Trophoblast cell (in vitro differentiated cells and primary cell): ENCODE results near the gene LCP2.

Experiments
- DNase-seq, 2 donors: peaks; one replicate each; pipeline ENCODE4 v3.0.0-alpha.2; 2016
- H2AFZ ChIP-seq: 2 replicates; pipeline ENCODE4 v1.6.1; 2013; ENCODE audit warnings: low read length, moderate library complexity, mild to moderate bottlenecking; ENCODE audit not compliant: insufficient read depth, poor library complexity
- H2AK5ac ChIP-seq: 2 replicates; pipeline ENCODE4 v1.6.1; 2013; ENCODE audit warnings: mild to moderate bottlenecking, low read length
- H2BK120ac ChIP-seq: 2 replicates; pipeline ENCODE4 v1.6.1; 2013; ENCODE audit warnings: low read length, mild to moderate bottlenecking, moderate library complexity; ENCODE audit not compliant: insufficient read depth, poor library complexity
- H2BK12ac ChIP-seq: 2 replicates; pipeline ENCODE4 v1.6.1; 2013; ENCODE audit warnings: mild to moderate bottlenecking, low read length, moderate library complexity
- H2BK5ac ChIP-seq: 2 replicates; pipeline ENCODE4 v1.6.1; 2013; ENCODE audit warnings: low read length, low read depth, moderate library complexity, mild to moderate bottlenecking; ENCODE audit not compliant: poor library complexity
- H3K14ac ChIP-seq: 2 replicates; pipeline ENCODE4 v1.6.1; 2013; ENCODE audit warnings: mild to moderate bottlenecking, low read length
- H3K18ac ChIP-seq: 2 replicates; pipeline ENCODE4 v1.6.1; 2013; ENCODE audit warnings: mild to moderate bottlenecking, low read length
- H3K23ac ChIP-seq: 2 replicates; pipeline ENCODE4 v1.6.1; 2013; ENCODE audit warnings: low read length
- H3K27ac ChIP-seq: 2 replicates; pipeline ENCODE4 v1.5.1; 2013; ENCODE audit warnings: low read depth, mild to moderate bottlenecking, inconsistent platforms, low read length, moderate library complexity
- H3K27me3 ChIP-seq: 2 replicates; pipeline ENCODE4 v1.6.1; 2013; ENCODE audit warnings: inconsistent platforms, mild to moderate bottlenecking, low read length, moderate library complexity; ENCODE audit not compliant: insufficient read depth
- H3K36me3 ChIP-seq, 2 experiments: 1 replicate in 1 of 2; 2 replicates in 1 of 2; pipeline ENCODE4 v1.6.1; 2013; ENCODE audit warnings: low read length in 2 of 2, mild to moderate bottlenecking in 2 of 2, moderate library complexity in 1 of 2; ENCODE audit not compliant: insufficient read depth in 2 of 2, control insufficient read depth in 1 of 2
- H3K4ac ChIP-seq: 2 replicates; pipeline ENCODE4 v1.6.1; 2013; ENCODE audit warnings: low read depth, mild to moderate bottlenecking, low read length, moderate library complexity
- H3K4me1 ChIP-seq, 2 experiments: 1 replicate in 1 of 2; 2 replicates in 1 of 2; pipeline ENCODE4 v1.6.1; 2013; ENCODE audit warnings: low read length in 2 of 2, mild to moderate bottlenecking in 2 of 2, moderate library complexity in 1 of 2; ENCODE audit not compliant: insufficient read depth in 2 of 2, control insufficient read depth in 1 of 2
- H3K4me2 ChIP-seq: 2 replicates; pipeline ENCODE4 v1.6.1; 2013; ENCODE audit warnings: inconsistent platforms, mild to moderate bottlenecking, low read length, moderate library complexity
- H3K4me3 ChIP-seq: 2 replicates; pipeline ENCODE4 v1.5.1; 2013; ENCODE audit warnings: mild to moderate bottlenecking, low read depth, low read length, inconsistent platforms
- H3K79me1 ChIP-seq: one replicate; pipeline ENCODE4 v1.6.1; 2013; ENCODE audit warnings: low read length
- H3K79me2 ChIP-seq: 2 replicates; pipeline ENCODE4 v1.6.1; 2013; ENCODE audit warnings: low read length, mild to moderate bottlenecking; ENCODE audit not compliant: control insufficient read depth, insufficient read depth, poor library complexity
- H3K9ac ChIP-seq: 2 replicates; pipeline ENCODE4 v1.6.1; 2013; ENCODE audit warnings: mild to moderate bottlenecking, low read length
- H3K9me3 ChIP-seq: 2 replicates; pipeline ENCODE4 v1.6.1; 2013; ENCODE audit warnings: low read depth, mild to moderate bottlenecking, control low read depth, inconsistent platforms, low read length; ENCODE audit not compliant: insufficient read depth
- H4K12ac ChIP-seq: 2 replicates; pipeline ENCODE4 v1.6.1; 2013; ENCODE audit warnings: low read depth, mild to moderate bottlenecking, low read length, moderate library complexity
- H4K8ac ChIP-seq: 2 replicates; pipeline ENCODE4 v1.6.1; 2013; ENCODE audit warnings: low read depth, mild to moderate bottlenecking, low read length, moderate library complexity
- H4K91ac ChIP-seq: one replicate; pipeline ENCODE4 v1.6.1; 2013; ENCODE audit warnings: low read depth, mild to moderate bottlenecking, low read length, moderate library complexity
- WGBS: extraction: QIAGEN DNeasy Blood & Tissue Kit; methylation state at CpG from one replicate; pipeline ENCODE4 v1.1.7; 2013; ENCODE audit warnings: missing lambda C conversion rate; ENCODE audit not compliant: insufficient read length, insufficient coverage; ENCODE audit errors: extremely low coverage; 5-methylcytosine and 5-hydroxymethylcytosine counted together

The LCP2 gene

GRCh38 chr5:170292179-170293104, 5.1 kb downstream of the LCP2 start:
- Histone ChIP-seq H2BK5ac (no peak overlapping the region), H3K79me2 (no peaks in the 10 kb centered on the region), H3K79me1 (no peaks in the 10 kb centered on the region), H3K9ac (no peak overlapping the region), H3K27me3 (no peaks in the 10 kb centered on the region), H3K4me1 (peaks cover 0 to 2% of the 10 kb centered on the region in 2 experiments), H3K18ac (no peak overlapping the region), H3K4ac (no peak overlapping the region), H4K8ac (no peak overlapping the region), H2BK120ac (no peak overlapping the region), H2AFZ (no peak overlapping the region), H3K4me3 (no peak overlapping the region), H3K36me3 (no peaks in the 10 kb centered on the region), H4K12ac (no peak overlapping the region), H2AK5ac (no peak overlapping the region), H3K23ac (no peak overlapping the region), H3K4me2 (no peak overlapping the region), H2BK12ac (no peak overlapping the region), H3K27ac (no peak overlapping the region), H3K14ac (no peak overlapping the region), H4K91ac (no peak overlapping the region), H3K9me3 (peaks cover 9% of the 10 kb centered on the region)
- no CpG with 5 or more reads among the region's 4 CpGs for WGBS
- no peak for DNase-seq

- Histone ChIP-seq H3K4me1 (peaks cover 0 to 2% of the 10 kb centered on the region in 2 experiments), H3K23ac (no peak overlapping the region), H3K4me2 (no peak overlapping the region), H3K4me3 (no peak overlapping the region), H2BK120ac (no peak overlapping the region), H4K12ac (no peak overlapping the region), H4K91ac (no peak overlapping the region), H2BK12ac (no peak overlapping the region), H3K18ac (no peak overlapping the region), H2AK5ac (no peak overlapping the region), H4K8ac (no peak overlapping the region), H3K9ac (no peak overlapping the region), H3K79me1 (no peaks in the 10 kb centered on the region), H2BK5ac (no peak overlapping the region), H2AFZ (no peak overlapping the region), H3K27me3 (no peaks in the 10 kb centered on the region), H3K79me2 (no peaks in the 10 kb centered on the region), H3K27ac (no peak overlapping the region), H3K9me3 (peaks cover 10% of the 10 kb centered on the region), H3K14ac (no peak overlapping the region), H3K4ac (no peak overlapping the region), H3K36me3 (no peaks in the 10 kb centered on the region)
- no CpG with 5 or more reads among the region's 3 CpGs for WGBS
- no peak for DNase-seq
These were observed 7.1 kb downstream of the LCP2 start for GRCh38 chr5:170290498-170290897.

GRCh38 chr5:170289764-170290163, 7.8 kb downstream of the LCP2 start:
- Histone ChIP-seq H3K4me1 (peaks cover 0 to 2% of the 10 kb centered on the region in 2 experiments), H3K23ac (no peak overlapping the region), H3K4me3 (no peak overlapping the region), H3K79me2 (no peaks in the 10 kb centered on the region), H2BK5ac (no peak overlapping the region), H3K27me3 (no peaks in the 10 kb centered on the region), H2BK120ac (no peak overlapping the region), H3K27ac (no peak overlapping the region), H2AK5ac (no peak overlapping the region), H3K4ac (no peak overlapping the region), H2BK12ac (no peak overlapping the region), H2AFZ (no peak overlapping the region), H3K18ac (no peak overlapping the region), H4K12ac (no peak overlapping the region), H4K91ac (no peak overlapping the region), H3K79me1 (no peaks in the 10 kb centered on the region), H3K9me3 (peaks cover 8% of the 10 kb centered on the region), H3K36me3 (no peaks in the 10 kb centered on the region), H3K4me2 (no peak overlapping the region), H4K8ac (no peak overlapping the region), H3K14ac (no peak overlapping the region), H3K9ac (no peak overlapping the region)
- WGBS, result no CpG with 5 or more reads among the region's 4 CpGs
- DNase-seq, result no peak

GRCh38 chr5:170289121-170289520, 8.5 kb downstream of the LCP2 start:
- DNase-seq, result no peak
- no peak overlapping the region for H3K27ac ChIP-seq
- H4K12ac ChIP-seq, result no peak overlapping the region
- no peaks in the 10 kb centered on the region for H3K79me2 ChIP-seq
- no peak overlapping the region for H3K23ac ChIP-seq
- H3K4ac ChIP-seq, result no peak overlapping the region
- H3K79me1 ChIP-seq, result no peaks in the 10 kb centered on the region
- no peaks in the 10 kb centered on the region for H3K36me3 ChIP-seq
- H4K8ac ChIP-seq, result no peak overlapping the region
- no peak overlapping the region for H2BK12ac ChIP-seq
- H2BK5ac ChIP-seq, result no peak overlapping the region
- H3K4me3 ChIP-seq, result peak overlapping the region; percentile 14
- no peak overlapping the region for H3K18ac ChIP-seq
- no peak overlapping the region for H3K14ac ChIP-seq
- peak overlapping the region; percentile 31 for H3K9ac ChIP-seq
- no peaks in the 10 kb centered on the region for H3K27me3 ChIP-seq
- no peak overlapping the region for H2AK5ac ChIP-seq
- H4K91ac ChIP-seq, result no peak overlapping the region
- no peak overlapping the region for H2AFZ ChIP-seq
- H3K9me3 ChIP-seq, result peaks cover 8% of the 10 kb centered on the region
- peaks cover 0 to 2% of the 10 kb centered on the region in 2 experiments for H3K4me1 ChIP-seq
- no peak overlapping the region for H2BK120ac ChIP-seq
- no peak overlapping the region for H3K4me2 ChIP-seq
- no CpG with 5 or more reads among the region's 3 CpGs for WGBS
